Measurements from ENCODE around the gene PPP1R3A.
A peak's percentile ranks its signal among the peaks of the same experiment; 100 is the strongest.

The PPP1R3A gene

GRCh38 chr7:113840954-113841353 is 77.9 kb downstream of the PPP1R3A start:
- no peak overlapping the region for H3K4me3 Mint-ChIP-seq
- peak overlapping the region in 1 of 3 experiments; percentile 59 for H3K27ac Mint-ChIP-seq
- H3K27me3 Mint-ChIP-seq (ENCODE audit: low read depth) = no peaks in the 10 kb centered on the region
- no peaks in the 10 kb centered on the region for H3K9me3 Mint-ChIP-seq
- no peaks in the 10 kb centered on the region for H3K36me3 Mint-ChIP-seq (ENCODE audit: low read depth)
- no peak for TF ChIP-seq CTCF (IDR thresholded peaks at IDR 0.05; ENCODE audit: unreplicated experiment in 3 of 3)
- H3K4me1 Mint-ChIP-seq = peaks cover 4% of the 10 kb centered on the region

GRCh38 chr7:113835367-113835766 is 83.4 kb downstream of the PPP1R3A start:
- Mint-ChIP-seq H3K27me3 (ENCODE audit: low read depth) (no peaks in the 10 kb centered on the region), H3K4me1 (no peaks in the 10 kb centered on the region), H3K9me3 (no peaks in the 10 kb centered on the region)

GRCh38 chr7:113832196-113832745 is 86.5 kb downstream of the PPP1R3A start:
- no peak overlapping the region for H3K27ac Mint-ChIP-seq
- TF ChIP-seq CTCF (IDR thresholded peaks at IDR 0.05; ENCODE audit: unreplicated experiment in 3 of 3) = no peak
- H3K4me1 Mint-ChIP-seq = no peaks in the 10 kb centered on the region
- H3K9me3 Mint-ChIP-seq = no peaks in the 10 kb centered on the region
- H3K36me3 Mint-ChIP-seq (ENCODE audit: low read depth) = no peaks in the 10 kb centered on the region
- no peaks in the 10 kb centered on the region for H3K27me3 Mint-ChIP-seq (ENCODE audit: low read depth)
- no peak overlapping the region for H3K4me3 Mint-ChIP-seq

More at GRCh38 chr7:113835367-113835766, 83.4 kb downstream of the PPP1R3A start:
- H3K4me3 Mint-ChIP-seq = no peak overlapping the region
- TF ChIP-seq CTCF (IDR thresholded peaks at IDR 0.05; ENCODE audit: unreplicated experiment in 3 of 3) = no peak
- H3K36me3 Mint-ChIP-seq (ENCODE audit: low read depth) = no peaks in the 10 kb centered on the region
- no peak overlapping the region for H3K27ac Mint-ChIP-seq

- H3K9me3 Mint-ChIP-seq = no peaks in the 10 kb centered on the region
- no peaks in the 10 kb centered on the region for H3K4me1 Mint-ChIP-seq
- no peaks in the 10 kb centered on the region for H3K27me3 Mint-ChIP-seq (ENCODE audit: low read depth)
- H3K4me3 Mint-ChIP-seq = no peak overlapping the region
- no peak for TF ChIP-seq CTCF (IDR thresholded peaks at IDR 0.05; ENCODE audit: unreplicated experiment in 3 of 3)
- H3K27ac Mint-ChIP-seq = peak overlapping the region in 2 of 3 experiments; percentile 62 to 69
- no peaks in the 10 kb centered on the region for H3K36me3 Mint-ChIP-seq (ENCODE audit: low read depth)
Observed at GRCh38 chr7:113831556-113831955, 87.3 kb downstream of the PPP1R3A start.

GRCh38 chr7:113828581-113828980 is 90.2 kb downstream of the PPP1R3A start:
- no peak for TF ChIP-seq CTCF (IDR thresholded peaks at IDR 0.05; ENCODE audit: unreplicated experiment in 3 of 3)
- Mint-ChIP-seq H3K4me1 (peaks cover 6% of the 10 kb centered on the region), H3K27me3 (ENCODE audit: low read depth) (no peaks in the 10 kb centered on the region), H3K4me3 (no peak overlapping the region), H3K27ac (no peak overlapping the region), H3K9me3 (no peaks in the 10 kb centered on the region), H3K36me3 (ENCODE audit: low read depth) (no peaks in the 10 kb centered on the region)
